IMR-90 (cell line): ENCODE data around the gene TSN. TPM values are rescaled to one million over a fixed set of nuclear protein-coding genes. Genes with fewer than 3 reads are reported as not detected.

Experiments
- ATAC-seq: fragments of 200-7000 bp; cut with Tn5 transposase; 2 replicates; pipeline ENCODE4 v1.9.1; 2020; ENCODE audit warnings: low read depth, mild to moderate bottlenecking, moderate library complexity
- BruUV-seq: library from RNA; stranded (reverse); fragments of 400-500 nt; replicated peaks from 2 replicates; lab custom pipeline; 2021; lab: Mats Ljungman, UMichigan
- CTCF ChIA-PET: fragments of 300-600 bp; formaldehyde crosslinking; extraction: SDS; loops from one replicate; lab custom pipeline; 2021; ENCODE audit warnings: antibody characterized with exemption; lab: Yijun Ruan, JAX
- POLR2A ChIA-PET: fragments of 300-600 bp; sonication (Branson Sonifier 250); formaldehyde crosslinking; loops from one replicate; lab custom pipeline; 2022; ENCODE audit warnings: antibody characterized with exemption; ENCODE audit not compliant: unreplicated experiment; lab: Charles Lee
- DNase-seq: peaks from one replicate; pipeline ENCODE4 v3.0.0; 2013
- H2AFZ ChIP-seq: replicated peaks from 2 replicates; pipeline ENCODE3; 2013; ENCODE audit warnings: low read length, mild to moderate bottlenecking; ENCODE audit not compliant: poor library complexity
- H2AK5ac ChIP-seq: 2 replicates; pipeline ENCODE4 v1.6.1; 2013; ENCODE audit warnings: low read depth, low read length, inconsistent platforms
- H2AK9ac ChIP-seq: replicated peaks from 2 replicates; pipeline ENCODE3; 2013; ENCODE audit warnings: mild to moderate bottlenecking, low read depth, low read length, moderate library complexity; ENCODE audit not compliant: poor library complexity
- H2BK120ac ChIP-seq: 2 replicates; pipeline ENCODE4 v1.6.1; 2013; ENCODE audit warnings: low read depth, low read length, inconsistent platforms
- H2BK15ac ChIP-seq: 3 replicates; pipeline ENCODE4 v1.6.1; 2013; ENCODE audit warnings: low read depth, low read length, inconsistent platforms
- H2BK20ac ChIP-seq: 2 replicates; pipeline ENCODE4 v1.6.1; 2013; ENCODE audit warnings: low read depth, mild to moderate bottlenecking, inconsistent platforms, low read length, moderate library complexity
- H2BK5ac ChIP-seq: 2 replicates; pipeline ENCODE4 v1.6.1; 2013; ENCODE audit warnings: mild to moderate bottlenecking, low read depth, low read length, inconsistent platforms; ENCODE audit not compliant: poor library complexity, severe bottlenecking
- H3K14ac ChIP-seq: replicated peaks from 2 replicates; pipeline ENCODE4 v1.6.1; 2013; ENCODE audit warnings: low read depth, low read length, inconsistent platforms
- H3K18ac ChIP-seq: 2 replicates; pipeline ENCODE4 v1.6.1; 2013; ENCODE audit warnings: low read depth, low read length, control low read depth
- H3K23ac ChIP-seq: 2 replicates; pipeline ENCODE4 v1.6.1; 2013; ENCODE audit warnings: low read depth, low read length, inconsistent platforms
- H3K27ac ChIP-seq: 2 replicates; pipeline ENCODE4 v1.5.1; 2013; ENCODE audit warnings: mild to moderate bottlenecking, control low read depth, low read length; ENCODE audit not compliant: insufficient read depth
- H3K27me3 ChIP-seq: 2 replicates; pipeline ENCODE4 v1.6.1; 2013; ENCODE audit warnings: low read length; ENCODE audit not compliant: control insufficient read depth, insufficient read depth
- H3K36me3 ChIP-seq: 2 replicates; pipeline ENCODE4 v1.6.1; 2013; ENCODE audit warnings: low read length, mixed read lengths; ENCODE audit not compliant: control insufficient read depth, insufficient read depth
- H3K4ac ChIP-seq: 2 replicates; pipeline ENCODE4 v1.6.1; 2013; ENCODE audit warnings: low read depth, low read length, inconsistent platforms
- H3K4me1 ChIP-seq: 2 replicates; pipeline ENCODE4 v1.6.1; 2013; ENCODE audit warnings: low read length, mixed read lengths; ENCODE audit not compliant: control insufficient read depth, insufficient read depth
- H3K4me2 ChIP-seq: 2 replicates; pipeline ENCODE4 v1.6.1; 2013; ENCODE audit warnings: low read depth, mild to moderate bottlenecking, control low read depth, low read length, moderate library complexity
- H3K4me3 ChIP-seq: 2 replicates; pipeline ENCODE4 v1.5.1; 2013; ENCODE audit warnings: low read depth, mild to moderate bottlenecking, control low read depth, low read length, moderate library complexity; ENCODE audit not compliant: insufficient read depth
- H3K56ac ChIP-seq: 2 replicates; pipeline ENCODE4 v1.6.1; 2013; ENCODE audit warnings: low read length, inconsistent platforms; ENCODE audit not compliant: insufficient read depth; ENCODE audit errors: extremely low read depth
- H3K79me1 ChIP-seq, 2 experiments: 2 replicates each; pipeline ENCODE4 v1.6.1; 2013; ENCODE audit warnings: low read length in 2 of 2, inconsistent platforms in 1 of 2, low read depth in 1 of 2
- H3K9ac ChIP-seq: 2 replicates; pipeline ENCODE4 v1.6.1; 2013; ENCODE audit warnings: low read depth, low read length, control low read depth
- H3K9me1 ChIP-seq: 2 replicates; pipeline ENCODE4 v1.6.1; 2013; ENCODE audit warnings: low read length, inconsistent platforms; ENCODE audit not compliant: insufficient read depth
- H3K9me3 ChIP-seq: 2 replicates; pipeline ENCODE4 v1.6.1; 2013; ENCODE audit warnings: low read length; ENCODE audit not compliant: control insufficient read depth, insufficient read depth
- H4K20me1 ChIP-seq: 2 replicates; pipeline ENCODE4 v1.6.1; 2013; ENCODE audit warnings: low read length, inconsistent platforms; ENCODE audit not compliant: insufficient read depth
- H4K5ac ChIP-seq: 2 replicates; pipeline ENCODE4 v1.6.1; 2013; ENCODE audit warnings: mild to moderate bottlenecking, low read depth, low read length, control low read depth
- H4K8ac ChIP-seq, 2 experiments: 2 replicates each; pipeline ENCODE4 v1.6.1; 2013; ENCODE audit warnings: low read depth in 2 of 2, low read length in 2 of 2, control low read depth in 1 of 2, inconsistent platforms in 1 of 2
- H4K91ac ChIP-seq: 2 replicates; pipeline ENCODE4 v1.6.1; 2013; ENCODE audit warnings: low read depth, low read length, inconsistent platforms; ENCODE audit not compliant: insufficient read depth
- CEBPB ChIP-seq: IDR thresholded peaks from 2 replicates; pipeline ENCODE4 v1.6.1; 2012; ENCODE audit warnings: low read depth, low read length, improper control_type of control experiment
- CTCF ChIP-seq: conservative IDR thresholded peaks from 2 replicates; pipeline ENCODE4 v1.5.1; 2012; ENCODE audit warnings: mild to moderate bottlenecking, low read depth, low read length, improper control_type of control experiment
- MAFK ChIP-seq: IDR thresholded peaks from 2 replicates; pipeline ENCODE4 v1.6.1; 2012; ENCODE audit warnings: low read depth, low read length, improper control_type of control experiment
- MXI1 ChIP-seq: IDR thresholded peaks from 2 replicates; pipeline ENCODE4 v1.6.1; 2012; ENCODE audit warnings: low read depth, mild to moderate bottlenecking, low read length, moderate library complexity, borderline replicate concordance
- dilution Hi-C: fragments of 300-500 bp; cut with HindIII; formaldehyde crosslinking; loops from one replicate; pipeline ENCODE4 v1.14.3; 2018; ENCODE audit warnings: low sequenced_read_pairs; ENCODE audit not compliant: unreplicated experiment
- in situ Hi-C: fragments of 300-500 bp; cut with MboI; formaldehyde crosslinking; loops from 3 replicates; pipeline ENCODE4 v1.14.3; 2019; ENCODE audit warnings: low sequenced_read_pairs, inconsistent platforms, mixed read lengths
- intact Hi-C: fragments of 100-400 bp; cut with micrococcal nuclease; formaldehyde crosslinking; loops from 2 replicates; pipeline ENCODE4 v1.10.0; 2022
- polyA plus RNA-seq, 3 experiments: library from polyadenylated mRNA; depleted of rRNA; stranded (reverse); fragments of >200 nt; gene quantifications; 2 replicates each; pipeline ENCODE4 v1.2.3, GENCODE V29; 2012; ENCODE audit warnings: low replicate concordance in 1 of 3
- total RNA-seq: library from RNA; depleted of rRNA; stranded (reverse); fragments of >200 nt; gene quantifications from 2 replicates; pipeline ENCODE4 v1.2.3, GENCODE V29; 2012

TSN gene
- total and polyA plus RNA-seq, 2 of the 4 experiments (the other 2 are of a cell fraction), result 31.0 to 56.3 TPM

- no peaks in the 10 kb centered on the region for H3K9me3 ChIP-seq
- H3K14ac ChIP-seq, result no peak overlapping the region
- peaks cover 9% of the 10 kb centered on the region for H4K20me1 ChIP-seq
- H2AK9ac ChIP-seq, result no peak overlapping the region
- H3K9me1 ChIP-seq, result peaks cover 11% of the 10 kb centered on the region
- peaks cover 1% of the 10 kb centered on the region; the same call in 1 of the 2 replicates for H3K4me1 ChIP-seq
- dilution Hi-C loops (no loop called here), intact Hi-C loops (no loop called here), in situ Hi-C loops (loop anchor here (10.0 to 25.0 kb wide), 3 partner anchors 193 to 641 kb away; partner anchors contain the start of gene RNU4ATAC)
- no peak overlapping the region for H3K4me2 ChIP-seq
- no peak overlapping the region for H3K18ac ChIP-seq
- H4K8ac ChIP-seq, result no peak overlapping the region
- TF ChIP-seq MAFK (peak; percentile 22; the same call in 1 of the 2 replicates), MXI1 (no peak), CTCF (no peak), CEBPB (no peak)
- ATAC-seq (no peak), DNase-seq (no peak)
- peaks cover 18 to 36% of the 10 kb centered on the region in 2 experiments; a peak in 3 of 4 replicates for H3K79me1 ChIP-seq
- no peak overlapping the region for H2BK20ac ChIP-seq
- peaks cover 27% of the 10 kb centered on the region for H3K36me3 ChIP-seq
- H2BK5ac ChIP-seq, result no peak overlapping the region
- no peak overlapping the region for H2AFZ ChIP-seq
- no peak overlapping the region for H4K91ac ChIP-seq
- H3K23ac ChIP-seq, result no peak overlapping the region
- no TSS peak for BruUV-seq
- no peak overlapping the region for H2BK120ac ChIP-seq
- H3K9ac ChIP-seq, result no peak overlapping the region
- no peak overlapping the region for H3K56ac ChIP-seq
- no peak overlapping the region for H2AK5ac ChIP-seq
- H3K27me3 ChIP-seq, result no peaks in the 10 kb centered on the region
- CTCF ChIA-PET, result no interaction called here
- POLR2A ChIA-PET, result no interaction called here
- H3K4ac ChIP-seq, result no peak overlapping the region
- H3K4me3 ChIP-seq, result no peak overlapping the region
- no peak overlapping the region for H4K5ac ChIP-seq
- H3K27ac ChIP-seq, result no peak overlapping the region
- no peak overlapping the region for H2BK15ac ChIP-seq
Observed at GRCh38 chr2:121727950-121728349, 27.5 kb upstream of the TSN start.
